Spleen (tissue), 3 donors: ENCODE results near the gene SPON1.

Experiments
- POLR2A ChIP-seq, 3 donors: fragments of 450-650 bp; IDR thresholded peaks; one replicate each; pipeline ENCODE4 v1.5.1; 2017; ENCODE audit warnings: antibody characterized with exemption in 3 of 3, mild to moderate bottlenecking in 1 of 3
- POLR2AphosphoS5 ChIP-seq, 3 donors: sonication (generic); formaldehyde crosslinking; IDR thresholded peaks; one replicate each; pipeline ENCODE4 v1.5.1; 2017; ENCODE audit warnings: antibody characterized with exemption in 3 of 3

DNA sequence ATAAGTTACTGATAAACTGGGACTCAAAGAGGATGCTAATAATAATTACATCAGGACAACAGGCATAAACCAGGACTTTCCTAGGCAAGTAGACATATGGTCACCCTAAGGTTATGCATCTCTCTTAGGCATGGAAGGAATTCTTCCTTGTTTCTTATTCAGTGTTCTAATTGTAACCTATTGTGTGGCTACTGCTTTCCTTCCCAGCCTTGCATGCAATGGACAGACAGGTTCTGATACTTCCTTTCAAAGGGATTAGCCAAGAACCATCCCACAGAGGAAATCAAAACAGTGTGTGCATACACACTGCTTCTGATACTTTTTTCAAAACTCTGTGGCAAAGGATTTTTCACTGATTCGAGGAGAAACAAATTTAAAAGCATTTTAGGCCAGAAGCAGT, 348.2 kb downstream of the SPON1 start:
- TF ChIP-seq POLR2A (IDR thresholded peaks at IDR 0.05) (no peak), POLR2AphosphoS5 (IDR thresholded peaks at IDR 0.05) (no peak)
